Measurements from ENCODE around the gene MAN1C1. TPM values are rescaled to one million over a fixed set of nuclear protein-coding genes. Genes with fewer than 3 reads are reported as not detected.

The MAN1C1 gene
- total and polyA plus RNA-seq, 9 of the 15 experiments (the other 6 are each of a cell fraction or from before 2014, with no cell fraction given): 0.04 to 0.44 (median 0.10) TPM; not detected in 3

GRCh38 chr1:25818569-25818968, 202.0 kb downstream of the MAN1C1 start (continued):
- TF ChIP-seq HBP1 (CRISPR knock-in tag; IDR thresholded peaks at IDR 0.05) (no peak), NR2F6 (CRISPR knock-in tag; IDR thresholded peaks at IDR 0.05) (no peak), ZNF384 (IDR thresholded peaks at IDR 0.05; ENCODE audit: low read depth, low read length) (no peak), PRDM10 (IDR thresholded peaks at IDR 0.05; ENCODE audit: partially characterized antibody) (peak; percentile 4), THRAP3 (IDR thresholded peaks at IDR 0.05; ENCODE audit: borderline replicate concordance) (0 out of 2 replicates have a peak, but pooled peaks have one; percentile 2), SUPT5H (IDR thresholded peaks at IDR 0.05) (no peak), FOXK1 (CRISPR knock-in tag; IDR thresholded peaks at IDR 0.05; ENCODE audit: borderline replicate concordance) (no peak), YY1 (IDR thresholded peaks at IDR 0.05; ENCODE audit: borderline replicate concordance in 1 of 3, control insufficient read depth in 1 of 3, extremely low read depth in 1 of 3, insufficient read depth in 3 of 3, insufficient read length in 1 of 3, insufficient replicate concordance in 2 of 3, low read depth in 1 of 3, low read length in 2 of 3) (peak in 1 of 3 experiments; percentile 7), ZNF668 (CRISPR knock-in tag; IDR thresholded peaks at IDR 0.05) (no peak), POLR2G (IDR thresholded peaks at IDR 0.05; ENCODE audit: low read depth, low read length) (peak; percentile 6; the same call in 1 of the 2 replicates)
